ENCODE data around the gene DGKH. TPM values are rescaled to one million over a fixed set of nuclear protein-coding genes. Genes with fewer than 3 reads are reported as not detected.

Gene DGKH
- total RNA-seq, 2 experiments from 2014 or later = 6.0 TPM

DNA sequence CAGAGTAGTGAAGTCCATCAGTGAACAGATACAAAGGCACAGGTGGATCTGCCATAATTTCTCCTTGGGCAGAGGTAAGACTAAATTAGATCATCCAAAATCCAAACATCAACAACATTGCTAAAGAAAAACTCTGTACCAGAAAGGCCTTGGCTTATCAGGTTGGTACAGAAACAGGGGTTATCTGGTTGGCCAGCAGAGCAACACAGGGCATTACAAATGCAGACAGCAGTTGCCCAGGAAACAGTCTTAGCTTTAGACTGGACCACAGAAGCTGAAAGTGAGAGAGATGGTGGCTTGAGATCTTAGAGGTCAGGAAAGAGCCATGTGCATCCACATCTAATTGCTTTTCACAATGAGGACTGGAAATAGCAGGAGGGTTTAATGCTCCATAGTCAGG, 26.6 kb upstream of the DGKH start:
- ATAC-seq (ENCODE audit: poor library complexity) (no peak), DNase-seq (no peak)
- ChIA-PET POLR2A (no interaction called here), CTCF (no interaction called here)
- Mint-ChIP-seq H3K4me1 (ENCODE audit: low read depth) (no peaks in the 10 kb centered on the region), H3K27ac (no peak overlapping the region), H3K36me3 (ENCODE audit: low read depth) (no peaks in the 10 kb centered on the region), H3K4me3 (no peak overlapping the region), H3K9me3 (no peaks in the 10 kb centered on the region), H3K27me3 (no peaks in the 10 kb centered on the region)
- H3K27ac ChIP-seq (ENCODE audit: low read depth in 1 of 2, low read length in 2 of 2) = no peak overlapping the region
- TF ChIP-seq, protein P1, sequence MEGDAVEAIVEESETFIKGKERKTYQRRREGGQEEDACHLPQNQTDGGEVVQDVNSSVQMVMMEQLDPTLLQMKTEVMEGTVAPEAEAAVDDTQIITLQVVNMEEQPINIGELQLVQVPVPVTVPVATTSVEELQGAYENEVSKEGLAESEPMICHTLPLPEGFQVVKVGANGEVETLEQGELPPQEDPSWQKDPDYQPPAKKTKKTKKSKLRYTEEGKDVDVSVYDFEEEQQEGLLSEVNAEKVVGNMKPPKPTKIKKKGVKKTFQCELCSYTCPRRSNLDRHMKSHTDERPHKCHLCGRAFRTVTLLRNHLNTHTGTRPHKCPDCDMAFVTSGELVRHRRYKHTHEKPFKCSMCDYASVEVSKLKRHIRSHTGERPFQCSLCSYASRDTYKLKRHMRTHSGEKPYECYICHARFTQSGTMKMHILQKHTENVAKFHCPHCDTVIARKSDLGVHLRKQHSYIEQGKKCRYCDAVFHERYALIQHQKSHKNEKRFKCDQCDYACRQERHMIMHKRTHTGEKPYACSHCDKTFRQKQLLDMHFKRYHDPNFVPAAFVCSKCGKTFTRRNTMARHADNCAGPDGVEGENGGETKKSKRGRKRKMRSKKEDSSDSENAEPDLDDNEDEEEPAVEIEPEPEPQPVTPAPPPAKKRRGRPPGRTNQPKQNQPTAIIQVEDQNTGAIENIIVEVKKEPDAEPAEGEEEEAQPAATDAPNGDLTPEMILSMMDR (IDR thresholded peaks at IDR 0.05) = no peak
- intact Hi-C loops (cut with DNase I, micrococcal nuclease) = no loop called here
- no peak overlapping the region for H3K4me3 ChIP-seq (ENCODE audit: low read length)
- H3K9me3 ChIP-seq (ENCODE audit: control insufficient read depth in 1 of 2, insufficient read depth in 1 of 2, low read length in 2 of 2) = no peaks in the 10 kb centered on the region
- H3K4me1 ChIP-seq (ENCODE audit: insufficient read depth, low read length) = no peaks in the 10 kb centered on the region
- H3K36me3 ChIP-seq (ENCODE audit: insufficient read depth, low read length) = no peaks in the 10 kb centered on the region
- H3K27me3 ChIP-seq (ENCODE audit: control insufficient read depth in 1 of 2, insufficient read depth in 2 of 2, low read length in 2 of 2) = peaks cover 0 to 2% of the 10 kb centered on the region in 2 experiments

DNA sequence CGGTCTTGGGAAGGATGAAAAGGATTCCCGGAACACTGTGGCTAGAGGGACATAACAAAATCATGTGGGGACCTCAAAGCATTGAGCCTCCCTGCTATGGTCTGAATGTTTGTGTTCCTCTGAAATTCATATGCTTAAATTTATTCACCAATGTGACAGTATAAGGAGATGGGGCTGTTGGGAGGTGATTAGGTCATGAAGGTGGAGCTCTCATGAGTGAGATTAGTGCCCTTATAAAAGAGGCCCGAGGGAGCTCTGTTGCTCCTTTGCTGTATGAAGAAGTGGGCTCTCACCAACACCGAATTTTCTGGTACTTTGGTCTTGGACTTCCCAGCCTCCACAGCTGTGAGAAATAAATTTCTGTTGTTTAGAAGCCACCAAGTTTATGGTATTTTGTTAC, 26.1 kb upstream of the DGKH start:
- ChIA-PET CTCF (no interaction called here), POLR2A (no interaction called here)
- H3K4me3 Mint-ChIP-seq = no peak overlapping the region
- no peaks in the 10 kb centered on the region for H3K4me1 Mint-ChIP-seq (ENCODE audit: low read depth)
- Histone ChIP-seq H3K36me3 (ENCODE audit: insufficient read depth, low read length) (no peaks in the 10 kb centered on the region), H3K4me1 (ENCODE audit: insufficient read depth, low read length) (no peaks in the 10 kb centered on the region), H3K27ac (ENCODE audit: low read depth in 1 of 2, low read length in 2 of 2) (no peak overlapping the region), H3K4me3 (ENCODE audit: low read length) (no peak overlapping the region), H3K9me3 (ENCODE audit: control insufficient read depth in 1 of 2, insufficient read depth in 1 of 2, low read length in 2 of 2) (no peaks in the 10 kb centered on the region), H3K27me3 (ENCODE audit: control insufficient read depth in 1 of 2, insufficient read depth in 2 of 2, low read length in 2 of 2) (peaks cover 0 to 2% of the 10 kb centered on the region in 2 experiments)
- TF ChIP-seq, protein P1 (IDR thresholded peaks at IDR 0.05) = no peak
- intact Hi-C loops (cut with DNase I, micrococcal nuclease) = no loop called here
- no peak overlapping the region for H3K27ac Mint-ChIP-seq
- no peaks in the 10 kb centered on the region for H3K27me3 Mint-ChIP-seq
- H3K9me3 Mint-ChIP-seq = no peaks in the 10 kb centered on the region
- no peak for DNase-seq
- ATAC-seq (ENCODE audit: poor library complexity) = no peak
- H3K36me3 Mint-ChIP-seq (ENCODE audit: low read depth) = no peaks in the 10 kb centered on the region

DNA sequence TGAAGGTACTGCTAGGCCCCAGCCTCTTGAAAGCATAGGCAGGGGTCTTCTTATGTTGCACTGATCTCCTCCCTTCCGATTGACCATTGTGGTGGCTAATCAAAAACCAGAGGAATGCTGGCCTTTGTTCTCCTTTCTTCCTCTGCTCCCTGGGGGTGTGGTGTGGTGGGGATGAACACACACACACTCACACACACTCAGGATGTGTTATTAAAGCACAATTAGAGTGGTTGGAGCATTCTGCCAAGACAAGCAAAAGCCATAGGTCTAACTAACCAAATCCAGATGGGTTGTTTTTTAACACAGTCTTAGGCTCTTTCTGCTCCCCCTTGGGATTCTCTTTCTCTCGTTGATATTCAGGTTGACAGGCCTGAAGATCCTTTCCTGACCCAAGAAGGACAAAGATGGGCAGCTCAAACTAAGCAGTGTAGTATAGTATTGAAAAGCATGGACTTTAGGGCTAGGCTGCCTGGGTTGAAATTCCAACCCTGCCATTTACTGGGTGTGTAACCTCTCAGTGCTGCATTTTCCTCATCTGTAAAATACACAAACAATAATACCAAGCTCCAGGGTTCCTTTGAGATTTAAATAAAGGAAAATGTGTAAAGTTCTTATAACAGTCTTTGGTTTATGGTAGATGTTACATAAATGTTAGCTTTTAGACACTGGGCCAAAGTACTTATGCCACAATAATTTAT, 25.5 kb upstream of the DGKH start:
- Mint-ChIP-seq H3K27me3 (no peaks in the 10 kb centered on the region), H3K4me3 (no peak overlapping the region), H3K36me3 (ENCODE audit: low read depth) (no peaks in the 10 kb centered on the region), H3K27ac (no peak overlapping the region), H3K9me3 (no peaks in the 10 kb centered on the region), H3K4me1 (ENCODE audit: low read depth) (no peaks in the 10 kb centered on the region)
- H3K4me3 ChIP-seq (ENCODE audit: low read length) = no peak overlapping the region
- POLR2A ChIA-PET = no interaction called here
- DNase-seq = no peak
- intact Hi-C loops (cut with DNase I, micrococcal nuclease) = no loop called here
- H3K9me3 ChIP-seq (ENCODE audit: control insufficient read depth in 1 of 2, insufficient read depth in 1 of 2, low read length in 2 of 2) = no peaks in the 10 kb centered on the region
- no peak for ATAC-seq (ENCODE audit: poor library complexity)
- TF ChIP-seq, protein P1 (IDR thresholded peaks at IDR 0.05) = no peak
- no peak overlapping the region for H3K27ac ChIP-seq (ENCODE audit: low read depth in 1 of 2, low read length in 2 of 2)
- H3K27me3 ChIP-seq (ENCODE audit: control insufficient read depth in 1 of 2, insufficient read depth in 2 of 2, low read length in 2 of 2) = peaks cover 2% of the 10 kb centered on the region in 2 experiments
- CTCF ChIA-PET = no interaction called here
- no peaks in the 10 kb centered on the region for H3K4me1 ChIP-seq (ENCODE audit: insufficient read depth, low read length)
- H3K36me3 ChIP-seq (ENCODE audit: insufficient read depth, low read length) = no peaks in the 10 kb centered on the region
